MCF 10A (cell line): Measurements from ENCODE around the gene CCDC28B. TPM values are rescaled to one million over a fixed set of nuclear protein-coding genes. Genes with fewer than 3 reads are reported as not detected.

Experiments
- BruUV-seq: library from RNA; stranded (reverse); fragments of 400-500 nt; replicated peaks from 2 replicates; lab custom pipeline; 2021; lab: Mats Ljungman, UMichigan
- CTCF ChIA-PET: fragments of 300-600 bp; sonication (Branson Sonifier 250); formaldehyde crosslinking; extraction: SDS; loops from one replicate; lab custom pipeline; 2021; ENCODE audit warnings: antibody characterized with exemption, inconsistent platforms; lab: Yijun Ruan, JAX
- POLR2A ChIA-PET: fragments of 300-600, 350-650 bp; sonication (Branson Sonifier 250); formaldehyde crosslinking; extraction: SDS; loops from one replicate; lab custom pipeline; 2020; ENCODE audit warnings: antibody characterized with exemption, inconsistent platforms; lab: Yijun Ruan, JAX
- DNase-seq: peaks from one replicate; pipeline ENCODE4 v3.0.0-alpha.2; 2018; ENCODE audit not compliant: unreplicated experiment
- H3K27ac Mint-ChIP-seq: one replicate; pipeline ENCODE4 v1.8.0; 2022; ENCODE audit warnings: mild to moderate bottlenecking, low read depth, mixed read lengths; ENCODE audit not compliant: unreplicated experiment
- H3K27me3 Mint-ChIP-seq: one replicate; pipeline ENCODE4 v1.8.0; 2022; ENCODE audit warnings: mixed read lengths; ENCODE audit not compliant: insufficient read depth, unreplicated experiment
- H3K36me3 Mint-ChIP-seq: one replicate; pipeline ENCODE4 v1.8.0; 2022; ENCODE audit warnings: mild to moderate bottlenecking, moderate library complexity, mixed read lengths; ENCODE audit not compliant: insufficient read depth, unreplicated experiment
- H3K4me1 Mint-ChIP-seq: one replicate; pipeline ENCODE4 v1.8.0; 2022; ENCODE audit warnings: mixed read lengths; ENCODE audit not compliant: insufficient read depth, unreplicated experiment
- H3K4me3 Mint-ChIP-seq: one replicate; pipeline ENCODE4 v1.8.0; 2022; ENCODE audit warnings: mild to moderate bottlenecking, moderate library complexity, mixed read lengths; ENCODE audit not compliant: unreplicated experiment
- H3K9me3 Mint-ChIP-seq: one replicate; pipeline ENCODE4 v1.8.0; 2022; ENCODE audit warnings: mixed read lengths; ENCODE audit not compliant: unreplicated experiment
- intact Hi-C: fragments of 100-400 bp; cut with micrococcal nuclease; formaldehyde crosslinking; loops from 2 replicates; pipeline ENCODE4 v1.14.1; 2022
- total RNA-seq: library from RNA; stranded (reverse); gene quantifications from 2 replicates; pipeline ENCODE4 v1.2.3, GENCODE V29; 2022
- TF ChIP-seq, protein P1 (sequence below): fragments of 200-600 bp; IDR thresholded peaks from one replicate; pipeline ENCODE4 v1.8.0; 2022; ENCODE audit warnings: antibody characterized with exemption, mild to moderate bottlenecking; ENCODE audit not compliant: unreplicated experiment

CCDC28B gene
- total RNA-seq, 1 experiment from 2014 or later, result 0.91 TPM

DNA sequence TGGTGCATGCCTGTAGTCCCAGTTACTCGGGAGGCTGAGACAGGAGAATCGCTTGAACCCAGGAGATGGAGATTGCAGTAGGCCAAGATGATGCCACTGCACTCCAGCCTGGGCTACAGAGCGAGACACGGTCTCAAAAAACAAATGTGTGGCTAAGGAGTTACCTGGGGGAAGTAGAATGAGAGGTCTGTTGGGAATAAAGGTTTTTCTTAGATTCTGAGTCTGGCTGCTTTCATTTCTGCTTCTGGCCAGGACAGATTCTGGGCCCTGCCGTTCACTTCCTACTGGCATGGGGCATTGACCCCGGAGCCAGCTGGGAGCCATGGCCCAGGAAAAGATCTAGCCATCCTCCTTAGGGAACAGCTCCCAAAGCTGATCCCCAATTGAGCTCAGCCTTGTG, 8.1 kb downstream of the CCDC28B start:
- no TSS peak for BruUV-seq
- H3K4me1 Mint-ChIP-seq, result peaks cover 10% of the 10 kb centered on the region
- TF ChIP-seq, protein P1, sequence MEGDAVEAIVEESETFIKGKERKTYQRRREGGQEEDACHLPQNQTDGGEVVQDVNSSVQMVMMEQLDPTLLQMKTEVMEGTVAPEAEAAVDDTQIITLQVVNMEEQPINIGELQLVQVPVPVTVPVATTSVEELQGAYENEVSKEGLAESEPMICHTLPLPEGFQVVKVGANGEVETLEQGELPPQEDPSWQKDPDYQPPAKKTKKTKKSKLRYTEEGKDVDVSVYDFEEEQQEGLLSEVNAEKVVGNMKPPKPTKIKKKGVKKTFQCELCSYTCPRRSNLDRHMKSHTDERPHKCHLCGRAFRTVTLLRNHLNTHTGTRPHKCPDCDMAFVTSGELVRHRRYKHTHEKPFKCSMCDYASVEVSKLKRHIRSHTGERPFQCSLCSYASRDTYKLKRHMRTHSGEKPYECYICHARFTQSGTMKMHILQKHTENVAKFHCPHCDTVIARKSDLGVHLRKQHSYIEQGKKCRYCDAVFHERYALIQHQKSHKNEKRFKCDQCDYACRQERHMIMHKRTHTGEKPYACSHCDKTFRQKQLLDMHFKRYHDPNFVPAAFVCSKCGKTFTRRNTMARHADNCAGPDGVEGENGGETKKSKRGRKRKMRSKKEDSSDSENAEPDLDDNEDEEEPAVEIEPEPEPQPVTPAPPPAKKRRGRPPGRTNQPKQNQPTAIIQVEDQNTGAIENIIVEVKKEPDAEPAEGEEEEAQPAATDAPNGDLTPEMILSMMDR, result no peak
- DNase-seq, result no peak
- intact Hi-C loops, result no loop called here
- no peak overlapping the region for H3K4me3 Mint-ChIP-seq
- ChIA-PET CTCF (no interaction called here), POLR2A (interaction anchor here (0.9 kb wide), 1 partner anchor 8 kb away, joined by 3 read pairs; the partner anchor contains the start of gene CCDC28B)
- H3K36me3 Mint-ChIP-seq, result peaks cover 23% of the 10 kb centered on the region
- no peaks in the 10 kb centered on the region for H3K27me3 Mint-ChIP-seq
- H3K9me3 Mint-ChIP-seq, result no peaks in the 10 kb centered on the region
- peak overlapping the region; percentile 70 for H3K27ac Mint-ChIP-seq

DNA sequence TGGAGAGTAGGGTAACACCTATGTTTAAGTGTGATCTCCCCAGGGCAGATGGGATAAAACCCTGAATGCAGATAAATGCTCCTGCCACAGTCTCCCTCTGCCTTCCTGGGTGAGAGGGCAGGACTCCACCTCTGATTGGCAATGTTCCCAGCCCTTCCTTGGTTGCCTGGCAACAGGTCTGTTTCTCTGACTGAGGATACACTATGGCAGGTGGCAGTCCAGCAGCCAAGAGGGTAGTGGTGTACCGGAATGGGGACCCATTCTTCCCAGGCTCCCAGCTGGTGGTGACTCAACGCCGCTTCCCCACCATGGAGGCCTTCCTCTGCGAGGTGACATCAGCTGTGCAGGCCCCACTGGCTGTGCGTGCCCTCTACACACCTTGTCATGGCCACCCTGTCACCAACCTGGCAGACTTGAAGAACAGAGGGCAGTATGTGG, 8.5 kb downstream of the CCDC28B start, which contains the start of gene DCDC2B:
DCDC2B (plus strand) TSS at position 199 of the 438 bp plus-strand sequence; CDS start at position 204, 5 bp downstream.
- CTCF ChIA-PET, result interaction anchor here (0.6 kb wide), 1 partner anchor 206 kb away, joined by 3 read pairs; no protein-coding TSS in a partner anchor
- Mint-ChIP-seq H3K27ac (peak within 1 kb of the TSS; percentile 70), H3K4me3 (no peak within 1 kb of the TSS), H3K4me1 (peaks cover 10% of the 10 kb centered on the region), H3K36me3 (peaks cover 21% of the 10 kb centered on the region), H3K27me3 (no peaks in the 10 kb centered on the region), H3K9me3 (no peaks in the 10 kb centered on the region)
- TF ChIP-seq, protein P1, result no peak
- no TSS peak for BruUV-seq
- peak; percentile 84 for DNase-seq
- POLR2A ChIA-PET, result interaction anchor here (0.9 kb wide), 1 partner anchor 8 kb away, joined by 3 read pairs; the partner anchor contains the start of gene CCDC28B
- intact Hi-C loops, result no loop called here

DNA sequence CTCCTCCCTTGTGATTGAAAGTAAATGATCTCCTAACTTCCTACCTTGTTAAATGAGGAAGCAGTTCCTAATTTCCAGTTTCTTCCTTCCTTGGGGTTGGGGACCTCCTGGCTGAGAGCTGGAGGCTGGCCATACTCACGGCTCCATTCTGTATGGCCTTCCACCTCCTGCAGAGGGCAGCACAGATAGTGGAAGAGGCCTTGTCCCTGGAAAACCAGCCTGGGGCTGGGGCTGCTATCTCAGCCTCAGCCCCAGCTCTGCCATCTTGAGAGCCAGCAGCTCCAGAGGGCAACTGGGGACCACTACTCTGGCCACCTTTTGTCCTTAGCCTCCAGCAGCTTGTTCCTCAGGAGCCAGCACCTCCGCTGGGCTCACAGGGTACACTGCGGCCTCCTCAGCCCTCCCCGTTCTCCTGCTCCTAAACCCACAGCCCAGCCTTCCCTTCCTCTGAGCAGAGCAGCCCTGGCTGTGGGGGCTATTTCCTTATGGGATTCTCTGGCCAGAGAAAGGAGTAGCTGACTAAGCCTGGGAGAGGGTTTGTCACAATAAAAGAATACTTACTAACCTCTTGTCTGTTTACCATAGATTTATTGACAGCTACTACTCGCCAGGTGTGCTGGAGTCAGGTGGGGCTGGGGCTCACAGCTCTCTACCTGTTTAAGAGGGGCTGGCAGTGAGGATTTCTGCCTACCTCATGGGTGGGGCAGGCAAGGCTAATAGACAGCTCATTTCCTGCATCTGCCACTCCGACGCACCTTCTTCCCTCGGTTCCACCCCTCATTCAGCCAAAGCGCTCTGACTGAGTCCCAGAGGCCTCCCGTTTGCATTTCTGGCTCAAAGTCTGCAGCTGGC, 15.5 kb downstream of the CCDC28B start:
- CTCF ChIA-PET, result interaction anchor here (0.5 to 3.1 kb wide), 40 partner anchors 8 to 759 kb away, joined by 3 to 24 read pairs (median 4); partner anchors contain the start of genes BSDC1, CCDC28B, HDAC1 and IQCC
- Mint-ChIP-seq H3K27ac (peak overlapping the region; percentile 54), H3K4me1 (peaks cover 1% of the 10 kb centered on the region), H3K36me3 (peaks cover 43% of the 10 kb centered on the region), H3K27me3 (no peaks in the 10 kb centered on the region), H3K4me3 (no peak overlapping the region), H3K9me3 (no peaks in the 10 kb centered on the region)
- peak; percentile 75 for DNase-seq
- POLR2A ChIA-PET, result interaction anchor here (0.6 to 2.3 kb wide), 14 partner anchors 10 to 178 kb away, joined by 3 to 19 read pairs (median 4); partner anchors contain the start of genes BSDC1, CCDC28B, IQCC and TXLNA
- BruUV-seq, result no TSS peak
- intact Hi-C loops, result loop anchor here (1.0 to 5.0 kb wide), 4 partner anchors 75 to 198 kb away; partner anchors contain the start of gene BSDC1
- TF ChIP-seq, protein P1, result peak; percentile 79
